BJ (cell line): ENCODE measurements around the gene CCDC158. TPM values are rescaled to one million over a fixed set of nuclear protein-coding genes. Genes with fewer than 3 reads are reported as not detected.

Experiments used
- CTCF ChIA-PET: fragments of 350-600 bp; formaldehyde crosslinking; extraction: SDS; loops from one replicate; lab custom pipeline; 2021; ENCODE audit warnings: antibody characterized with exemption, inconsistent platforms; lab: Yijun Ruan, JAX
- POLR2A ChIA-PET: fragments of 300-600 bp; sonication (Branson Sonifier 250); formaldehyde crosslinking; extraction: SDS; loops from one replicate; lab custom pipeline; 2021; ENCODE audit warnings: antibody characterized with exemption; lab: Charles Lee
- DNase-seq: peaks from one replicate; pipeline ENCODE4 v3.0.0-alpha.2; 2011; ENCODE audit warnings: low read depth
- H3K27me3 ChIP-seq: 2 replicates; pipeline ENCODE4 v1.6.0; 2011; ENCODE audit warnings: low read length; ENCODE audit not compliant: control insufficient read depth, insufficient read depth
- H3K36me3 ChIP-seq: 2 replicates; pipeline ENCODE4 v1.5.1; 2011; ENCODE audit warnings: low read length; ENCODE audit not compliant: control insufficient read depth, insufficient read depth
- H3K4me3 ChIP-seq: 2 replicates; pipeline ENCODE4 v1.5.1; 2011; ENCODE audit warnings: low read depth, mild to moderate bottlenecking, control low read depth, low read length
- CTCF ChIP-seq: IDR thresholded peaks from 2 replicates; pipeline ENCODE4 v1.5.1; 2011; ENCODE audit warnings: low read depth, mild to moderate bottlenecking, control low read depth, inconsistent platforms, low read length, moderate library complexity; ENCODE audit not compliant: insufficient read depth
- polyA plus RNA-seq: library from polyadenylated mRNA; depleted of rRNA; stranded (reverse); fragments of >200 nt; gene quantifications from 2 replicates; pipeline ENCODE4 v1.2.3, GENCODE V29; 2011

CCDC158 gene
- polyA plus RNA-seq, 1 experiment: 0.11 TPM

GRCh38 chr4:76326515-76326914 lies 94.4 kb downstream of the CCDC158 start:
- Histone ChIP-seq H3K36me3 (no peaks in the 10 kb centered on the region), H3K27me3 (no peaks in the 10 kb centered on the region), H3K4me3 (no peak overlapping the region)
- ChIA-PET POLR2A (no interaction called here), CTCF (interaction anchor here (1.6 to 1.7 kb wide), 2 partner anchors 14 to 19 kb away, joined by 4 read pairs; no protein-coding TSS in a partner anchor)
- DNase-seq: no peak
- no peak for TF ChIP-seq CTCF

GRCh38 chr4:76325072-76325471 lies 95.9 kb downstream of the CCDC158 start:
- Histone ChIP-seq H3K36me3 (no peaks in the 10 kb centered on the region), H3K4me3 (no peak overlapping the region), H3K27me3 (no peaks in the 10 kb centered on the region)
- POLR2A ChIA-PET: no interaction called here
- CTCF ChIA-PET: interaction anchor here (1.4 kb wide), 1 partner anchor 10 kb away, joined by 4 read pairs; no protein-coding TSS in a partner anchor
- TF ChIP-seq CTCF: no peak
- DNase-seq: no peak

GRCh38 chr4:76322236-76322635 lies 98.7 kb downstream of the CCDC158 start:
- CTCF ChIA-PET: no interaction called here
- POLR2A ChIA-PET: no interaction called here
- no peak for DNase-seq
- TF ChIP-seq CTCF: no peak
- H3K36me3 ChIP-seq: no peaks in the 10 kb centered on the region
- no peaks in the 10 kb centered on the region for H3K27me3 ChIP-seq
- H3K4me3 ChIP-seq: no peak overlapping the region

GRCh38 chr4:76316131-76316530 lies 104.8 kb downstream of the CCDC158 start:
- ChIA-PET POLR2A (interaction anchor here (0.7 kb wide), 1 partner anchor 1872 kb away, joined by 3 read pairs; no protein-coding TSS in a partner anchor), CTCF (no interaction called here)
- no peaks in the 10 kb centered on the region for H3K27me3 ChIP-seq
- H3K36me3 ChIP-seq: no peaks in the 10 kb centered on the region
- TF ChIP-seq CTCF: no peak
- no peak overlapping the region for H3K4me3 ChIP-seq
- DNase-seq: no peak

- H3K4me3 ChIP-seq: no peak overlapping the region
- H3K36me3 ChIP-seq: peaks cover 2% of the 10 kb centered on the region
- TF ChIP-seq CTCF: no peak
- H3K27me3 ChIP-seq: no peaks in the 10 kb centered on the region
- DNase-seq: no peak
- POLR2A ChIA-PET: no interaction called here
- CTCF ChIA-PET: interaction anchor here (0.8 to 1.0 kb wide), 2 partner anchors 9 to 136 kb away, joined by 3 read pairs; no protein-coding TSS in a partner anchor
Measured at GRCh38 chr4:76315267-76315918, 105.5 kb downstream of the CCDC158 start.
